Peyer's patch (tissue), 4 donors: ENCODE measurements around the gene FAM78A. TPM values are rescaled to one million over a fixed set of nuclear protein-coding genes. Genes with fewer than 3 reads are reported as not detected.

Experiments used
- DNase-seq, 3 donors: peaks; one replicate each; pipeline ENCODE4 v3.0.0-alpha.2; 2017 to 2019
- H3K27ac ChIP-seq, 4 donors: fragments of 200-600 bp; sonication (generic); one replicate each; pipeline ENCODE4 v1.5.1; 2016 to 2019
- H3K27me3 ChIP-seq, 2 donors: fragments of 200-600 bp; sonication (generic); one replicate each; pipeline ENCODE4 v1.5.1; 2019
- H3K36me3 ChIP-seq, 3 donors: fragments of 200-600 bp; sonication (generic); one replicate each; pipeline ENCODE4 v1.5.1; 2016 to 2019
- H3K4me1 ChIP-seq, 4 donors: fragments of 200-600 bp; sonication (generic); one replicate each; pipeline ENCODE4 v1.5.1; 2016 to 2019
- H3K4me3 ChIP-seq, 4 donors: fragments of 200-600 bp; sonication (generic); 1 replicate in 3 of 4; 2 replicates in 1 of 4; pipeline ENCODE4 v1.5.1; 2016 to 2019; ENCODE audit warnings: mild to moderate bottlenecking in 1 of 4
- H3K9me3 ChIP-seq, 4 donors: fragments of 200-600 bp; sonication (generic); one replicate each; pipeline ENCODE4 v1.5.1; 2016 to 2019; ENCODE audit warnings: mild to moderate bottlenecking in 1 of 4
- CTCF ChIP-seq, 6 experiments: fragments of 450-650 bp in 4 of 6; fragments of 200-600 bp in 2 of 6; sonication (generic) in 1 of 6; IDR thresholded peaks; one replicate each; pipeline ENCODE4 v1.5.1; 2017 to 2019; ENCODE audit warnings: antibody characterized with exemption in 6 of 6, mild to moderate bottlenecking in 3 of 6, moderate library complexity in 1 of 6
- POLR2A ChIP-seq, 2 donors: fragments of 450-650 bp; IDR thresholded peaks; one replicate each; pipeline ENCODE4 v1.5.1; 2017; ENCODE audit warnings: antibody characterized with exemption in 2 of 2, mild to moderate bottlenecking in 2 of 2, moderate library complexity in 2 of 2
- total RNA-seq, 4 donors: library from RNA; depleted of rRNA; stranded (reverse); fragments of >200 nt; gene quantifications; one replicate each; pipeline ENCODE4 v1.1.0, GENCODE V29; 2016

Gene FAM78A
- total RNA-seq, 4 donors from 2014 or later: 0.95 to 8.3 (median 3.3) TPM

GRCh38 chr9:131287359-131287758, 11.0 kb upstream of the FAM78A start:
- no peak overlapping the region for H3K27ac ChIP-seq
- no peak overlapping the region for H3K4me3 ChIP-seq
- no peaks in the 10 kb centered on the region for H3K36me3 ChIP-seq
- no peak for TF ChIP-seq POLR2A (IDR thresholded peaks at IDR 0.05)
- TF ChIP-seq CTCF (IDR thresholded peaks at IDR 0.05): no peak
- no peaks in the 10 kb centered on the region for H3K9me3 ChIP-seq
- no peaks in the 10 kb centered on the region for H3K27me3 ChIP-seq
- H3K4me1 ChIP-seq: peaks cover 0 to 8% (median 0%) of the 10 kb centered on the region in 4 donors
- no peak for DNase-seq

- H3K36me3 ChIP-seq: no peaks in the 10 kb centered on the region
- no peak overlapping the region for H3K27ac ChIP-seq
- no peak for DNase-seq
- no peaks in the 10 kb centered on the region for H3K27me3 ChIP-seq
- peaks cover 0 to 8% (median 0%) of the 10 kb centered on the region in 4 donors for H3K4me1 ChIP-seq
- no peaks in the 10 kb centered on the region for H3K9me3 ChIP-seq
- TF ChIP-seq POLR2A (IDR thresholded peaks at IDR 0.05) (no peak), CTCF (IDR thresholded peaks at IDR 0.05) (no peak)
- H3K4me3 ChIP-seq: no peak overlapping the region
These were observed 8.5 kb upstream of the FAM78A start for GRCh38 chr9:131284856-131285255.

GRCh38 chr9:131282688-131283422, 6.5 kb upstream of the FAM78A start:
- Histone ChIP-seq H3K4me3 (peak overlapping the region in 3 of 4 donors; percentile 12 to 28 (median 13)), H3K9me3 (no peaks in the 10 kb centered on the region), H3K27ac (no peak overlapping the region), H3K27me3 (no peaks in the 10 kb centered on the region), H3K36me3 (no peaks in the 10 kb centered on the region), H3K4me1 (peaks cover 0 to 14% (median 2%) of the 10 kb centered on the region in 4 donors)
- TF ChIP-seq CTCF (IDR thresholded peaks at IDR 0.05): no peak
- TF ChIP-seq POLR2A (IDR thresholded peaks at IDR 0.05): no peak
- no peak for DNase-seq

- no peak overlapping the region for H3K4me3 ChIP-seq
- H3K36me3 ChIP-seq: no peaks in the 10 kb centered on the region
- no peaks in the 10 kb centered on the region for H3K27me3 ChIP-seq
- H3K4me1 ChIP-seq: peaks cover 0 to 18% (median 2%) of the 10 kb centered on the region in 4 donors
- TF ChIP-seq CTCF (IDR thresholded peaks at IDR 0.05) (no peak), POLR2A (IDR thresholded peaks at IDR 0.05) (no peak)
- no peak for DNase-seq
- H3K9me3 ChIP-seq: no peaks in the 10 kb centered on the region
- no peak overlapping the region for H3K27ac ChIP-seq
These were observed 5.9 kb upstream of the FAM78A start for GRCh38 chr9:131282175-131282574.

GRCh38 chr9:131281119-131281965, 5.0 kb upstream of the FAM78A start:
- Histone ChIP-seq H3K27me3 (peaks cover 0 to 2% of the 10 kb centered on the region in 2 donors), H3K4me1 (peaks cover 0 to 23% (median 2%) of the 10 kb centered on the region in 4 donors), H3K36me3 (no peaks in the 10 kb centered on the region), H3K27ac (no peak overlapping the region), H3K9me3 (no peaks in the 10 kb centered on the region), H3K4me3 (no peak overlapping the region)
- TF ChIP-seq CTCF (IDR thresholded peaks at IDR 0.05): no peak
- no peak for TF ChIP-seq POLR2A (IDR thresholded peaks at IDR 0.05)
- DNase-seq: peak in 1 of 3 donors; percentile 36
